GM21737 (cell line): ENCODE measurements around the gene ALDH1A2.
"Not testable (repeated sequence)": the region's sequence is repeated elsewhere in the genome, so short reads cannot be mapped to it uniquely, and the experiment has no call there.

ENCODE experiments used
- ATAC-seq: cut with Tn5 transposase; IDR thresholded peaks from one replicate; pipeline ENCODE4 v1.9.1; 2021; ENCODE audit warnings: mild to moderate bottlenecking, moderate library complexity; ENCODE audit not compliant: unreplicated experiment

The ALDH1A2 gene

DNA sequence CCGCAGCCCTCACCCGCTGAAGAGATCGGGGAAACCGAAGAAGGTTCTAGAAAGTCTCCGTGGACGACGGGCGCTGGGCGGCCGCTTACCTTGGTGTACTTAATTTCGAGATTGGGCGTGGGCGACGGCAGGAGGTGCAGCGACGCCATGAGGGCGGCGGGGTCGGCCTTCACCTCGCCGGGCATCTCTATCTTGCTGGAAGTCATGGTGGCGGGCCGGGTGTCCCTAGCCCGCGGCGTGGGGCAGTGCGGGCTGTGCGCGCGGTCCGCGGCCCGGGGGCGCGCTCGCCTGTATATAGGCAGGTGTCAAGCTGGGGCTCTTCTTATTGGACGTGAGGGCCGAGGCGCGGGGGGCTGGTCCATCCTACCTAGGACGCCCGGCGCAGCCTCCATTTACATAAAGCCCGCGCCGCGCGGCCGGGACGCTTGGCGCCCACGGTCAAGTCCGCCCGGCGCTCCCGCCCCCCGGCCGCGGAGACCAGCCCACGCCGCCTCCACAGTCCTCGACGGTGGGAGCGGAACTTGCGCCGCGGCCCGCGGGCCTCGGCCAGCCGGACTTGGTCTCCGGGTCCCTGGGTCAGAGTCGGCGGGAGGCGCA, at the start of gene ALDH1A2:
TSS of gene ALDH1A2 (minus strand) at position 267 of the 597 bp plus-strand sequence. CDS start at position 206, 61 bp downstream.
- no peak for ATAC-seq

- no peak for ATAC-seq
Observed at GRCh38 chr15:58114812-58115211, 49.3 kb upstream of the ALDH1A2 start.

GRCh38 chr15:58114388-58114787, 48.9 kb upstream of the ALDH1A2 start:
- ATAC-seq: no peak

DNA sequence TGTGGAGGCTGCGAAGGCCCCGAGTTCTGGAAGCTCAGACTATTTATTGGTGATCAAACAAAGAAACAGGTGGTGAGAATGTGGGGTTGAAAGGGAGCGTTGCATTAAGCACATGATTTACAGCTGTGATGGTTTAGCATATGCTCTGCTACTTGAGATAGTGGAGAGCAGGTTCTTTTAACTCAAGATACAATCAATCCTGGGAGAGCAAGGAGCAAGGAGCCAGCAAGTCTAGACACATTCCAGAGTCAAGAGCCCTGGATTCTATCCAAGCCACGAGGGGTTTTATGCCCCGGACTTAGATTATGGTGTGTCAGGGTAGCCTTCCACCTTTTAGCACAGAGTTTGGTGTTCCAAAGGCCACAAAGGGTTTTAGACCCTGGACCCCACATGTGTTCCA, 47.8 kb upstream of the ALDH1A2 start:
- ATAC-seq: not testable (repeated sequence)

DNA sequence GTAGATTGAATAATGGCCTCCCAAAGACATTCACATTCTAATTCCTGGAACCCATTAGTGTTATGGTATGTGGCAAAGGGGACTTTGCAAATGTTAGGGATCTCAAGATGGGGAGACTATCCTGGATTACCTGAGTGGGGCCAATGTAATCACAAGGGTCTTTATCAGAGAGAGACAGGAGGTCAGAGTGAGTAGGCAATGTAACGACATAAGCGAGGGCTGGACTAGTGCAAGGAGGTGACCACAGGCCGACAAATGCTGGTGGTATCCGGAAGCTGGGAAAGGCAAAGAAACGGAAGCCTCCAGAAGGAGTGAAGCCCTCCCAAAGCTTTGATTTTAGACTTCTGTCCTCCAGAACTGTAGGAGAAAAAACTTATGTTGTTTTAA, 46.2 kb upstream of the ALDH1A2 start:
- ATAC-seq: no peak

DNA sequence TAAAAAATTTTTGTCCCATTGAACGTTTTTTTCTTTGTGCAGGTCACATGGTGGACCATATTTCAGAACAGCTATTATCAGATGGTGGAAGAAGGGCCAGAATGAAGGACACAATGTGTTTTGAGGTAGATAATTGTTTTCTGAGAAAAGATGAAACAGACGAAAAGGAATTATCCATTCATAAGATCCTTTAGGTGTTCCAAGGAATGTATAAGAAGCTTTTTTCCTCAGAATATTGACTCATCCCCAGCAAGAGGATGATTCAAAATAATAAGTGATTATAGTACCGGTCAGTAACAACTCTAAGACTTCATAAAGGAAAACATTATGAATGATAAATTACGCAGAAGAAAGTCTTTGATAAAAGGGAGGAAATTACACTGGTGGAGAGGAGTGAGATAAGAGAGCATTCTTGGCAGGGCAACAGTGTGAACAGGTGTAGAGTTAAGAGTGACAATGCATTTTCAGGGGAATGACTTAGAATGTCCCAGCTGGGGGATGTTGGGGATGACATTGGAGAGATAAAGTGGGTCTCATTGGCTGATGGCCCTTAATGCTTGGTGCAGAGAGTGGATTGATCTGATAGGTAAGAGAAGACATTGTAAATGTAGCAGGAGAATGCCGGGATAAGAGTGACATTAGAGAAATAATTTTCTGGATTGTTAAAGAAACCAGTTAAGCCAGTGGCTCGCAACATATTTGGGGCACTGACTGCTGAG, 45.6 kb upstream of the ALDH1A2 start:
- ATAC-seq: no peak

DNA sequence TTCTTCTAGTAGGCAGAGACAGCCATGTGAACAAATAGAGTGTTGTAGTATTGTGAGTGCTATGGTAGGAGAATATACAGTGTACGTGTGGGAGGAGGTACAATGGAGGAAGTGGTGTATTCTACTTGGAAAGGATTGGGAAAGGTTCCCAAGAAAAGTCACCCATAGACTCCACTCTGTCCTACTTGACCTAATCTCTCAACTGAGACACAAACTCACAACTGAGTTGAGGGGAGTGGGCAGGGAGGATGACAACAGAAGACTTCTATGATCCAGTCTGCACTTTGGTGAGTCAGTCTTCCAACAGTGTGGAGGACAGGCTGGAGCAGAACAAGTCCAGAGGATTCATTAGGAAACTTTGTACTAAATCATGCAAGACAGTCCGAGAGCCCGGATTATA, 43.9 kb upstream of the ALDH1A2 start:
- no peak for ATAC-seq

DNA sequence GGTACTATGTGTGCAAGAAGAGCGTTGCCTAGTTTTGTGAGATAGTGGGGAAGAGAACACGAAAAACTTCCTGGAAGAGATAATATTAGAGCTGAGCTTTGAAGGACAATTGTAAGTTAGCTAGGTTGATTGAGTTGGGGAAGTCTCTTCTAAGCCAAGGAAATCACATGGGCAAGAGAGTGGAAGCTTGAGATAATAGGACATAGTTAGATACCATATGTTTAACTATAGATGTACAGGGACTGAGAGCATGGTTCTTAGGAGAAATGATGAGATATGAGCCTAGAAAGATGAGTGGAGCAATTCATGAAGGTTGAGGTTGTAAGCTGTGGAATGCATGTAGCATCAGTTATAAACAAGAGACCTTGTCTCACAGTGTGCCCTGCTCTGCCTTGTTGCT, 42.6 kb upstream of the ALDH1A2 start:
- ATAC-seq: no peak

GRCh38 chr15:58103482-58103881, 38.0 kb upstream of the ALDH1A2 start:
- no peak for ATAC-seq

GRCh38 chr15:58096529-58097084, 31.1 kb upstream of the ALDH1A2 start:
- ATAC-seq: no peak

DNA sequence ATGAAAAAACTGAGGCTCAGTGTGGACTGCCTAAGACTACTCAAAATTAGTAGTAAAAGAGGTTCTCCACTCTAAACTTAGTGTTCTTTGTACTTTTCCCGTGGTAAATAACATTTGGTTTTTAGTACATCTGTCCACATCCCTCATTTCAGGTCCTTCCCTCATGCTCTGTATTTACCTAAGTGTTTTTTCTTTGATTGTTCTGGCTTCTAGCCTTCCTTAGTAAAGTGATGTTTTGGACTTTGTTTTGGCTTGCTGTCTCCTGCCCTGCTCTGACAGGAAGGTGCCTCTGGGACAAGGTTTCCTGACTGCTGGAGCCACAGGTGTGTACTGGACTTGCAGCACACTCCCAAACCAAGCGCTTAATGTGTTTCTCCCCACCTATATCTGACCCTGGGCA, 29.9 kb upstream of the ALDH1A2 start:
- ATAC-seq: no peak

GRCh38 chr15:58087871-58088270, 22.4 kb upstream of the ALDH1A2 start:
- ATAC-seq: no peak

DNA sequence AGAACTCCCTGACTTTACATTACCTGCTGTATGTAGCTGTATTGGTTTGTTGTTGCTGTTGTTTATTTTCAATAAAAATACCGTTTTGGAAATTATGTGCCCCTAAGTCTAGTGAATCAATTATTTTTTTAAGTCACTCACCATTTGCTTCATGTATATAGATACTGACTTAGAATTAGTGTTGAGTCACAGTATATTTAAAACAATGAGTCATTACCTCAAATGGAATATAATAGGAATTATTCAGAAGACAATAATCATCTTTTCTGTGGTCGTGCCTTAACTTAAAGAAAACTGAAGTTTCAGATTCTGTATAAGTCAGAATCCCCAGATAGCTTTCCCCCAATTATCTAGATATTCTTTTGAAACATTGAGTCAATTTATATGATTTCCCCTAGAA, 21.0 kb upstream of the ALDH1A2 start:
- no peak for ATAC-seq

DNA sequence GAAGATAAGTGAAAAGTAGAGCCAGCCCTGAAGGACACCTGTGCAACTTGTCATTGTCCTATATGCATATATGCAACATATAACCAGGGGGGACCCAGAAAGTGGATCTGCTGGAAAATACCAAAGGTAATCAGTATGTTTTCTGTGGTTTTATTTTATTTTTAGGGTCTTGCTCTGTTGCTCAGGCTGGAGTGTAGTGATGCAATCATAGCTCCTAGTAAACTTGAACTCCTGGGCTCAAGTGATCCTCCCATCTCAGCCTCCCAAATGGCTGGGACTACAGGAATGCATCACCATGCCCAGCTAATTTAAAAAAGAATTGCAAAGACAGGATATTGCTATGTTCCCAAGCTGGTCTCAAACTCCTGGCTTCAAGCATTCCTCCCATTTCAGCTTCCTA, 18.0 kb upstream of the ALDH1A2 start:
- ATAC-seq: no peak

- no peak for ATAC-seq
Observed at GRCh38 chr15:58081891-58082290, 16.4 kb upstream of the ALDH1A2 start.

DNA sequence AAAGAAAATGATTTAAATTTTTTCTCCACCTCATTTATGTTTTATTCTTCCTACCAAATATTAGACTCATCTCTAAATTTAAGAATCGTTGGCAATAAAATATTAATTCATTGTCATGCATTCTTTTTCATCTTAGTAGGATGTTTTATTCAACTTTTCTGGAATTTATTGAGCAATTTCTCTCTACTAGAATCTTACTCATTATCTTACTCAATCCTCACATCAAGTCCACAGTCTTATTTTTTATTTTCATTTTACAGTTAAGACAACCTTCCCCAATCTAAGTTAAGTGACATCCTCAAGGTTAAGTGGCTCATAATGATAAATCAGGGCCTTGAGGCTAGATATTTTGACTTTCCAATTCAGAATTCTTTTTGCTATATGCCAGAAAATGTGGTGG, 15.9 kb upstream of the ALDH1A2 start:
- ATAC-seq: no peak

DNA sequence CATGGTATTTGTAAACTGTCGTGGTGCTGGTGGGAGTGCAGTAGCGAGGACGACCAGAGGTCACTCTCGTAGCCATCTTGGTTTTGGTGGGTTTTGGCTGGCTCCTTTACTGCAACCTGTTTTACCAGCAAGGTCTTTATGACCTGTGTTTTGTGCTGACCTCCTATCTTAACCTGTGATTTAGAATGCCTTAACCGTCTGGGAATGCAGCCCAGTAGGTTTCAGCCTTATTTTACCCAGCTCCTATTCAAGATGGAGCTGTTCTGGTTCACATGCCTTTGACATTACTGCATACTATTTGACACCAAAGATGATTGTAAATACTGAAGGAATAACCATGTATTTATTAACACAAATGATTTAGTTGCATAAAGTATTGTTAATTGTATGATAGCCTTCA, 15.4 kb upstream of the ALDH1A2 start:
- ATAC-seq: not testable (repeated sequence)

DNA sequence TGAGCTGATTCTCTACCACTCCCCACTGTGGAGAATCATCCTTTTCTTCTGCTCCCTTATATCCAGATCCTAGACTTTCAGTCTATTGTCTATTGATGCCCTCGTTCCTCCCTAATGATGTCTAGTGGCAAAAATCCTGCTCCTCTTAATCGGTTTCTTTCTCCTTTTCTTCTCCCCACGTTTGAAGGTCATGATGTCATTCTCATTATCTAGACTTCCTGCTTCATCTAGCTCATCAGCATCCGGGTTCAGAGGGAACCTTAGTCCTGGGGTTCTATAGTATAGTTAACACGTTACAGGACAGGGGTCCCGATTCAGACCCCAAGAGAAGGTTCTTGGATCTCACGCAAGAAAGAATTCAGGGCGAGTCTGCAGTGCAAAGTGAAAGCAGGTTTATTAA, 14.9 kb upstream of the ALDH1A2 start:
- no peak for ATAC-seq

DNA sequence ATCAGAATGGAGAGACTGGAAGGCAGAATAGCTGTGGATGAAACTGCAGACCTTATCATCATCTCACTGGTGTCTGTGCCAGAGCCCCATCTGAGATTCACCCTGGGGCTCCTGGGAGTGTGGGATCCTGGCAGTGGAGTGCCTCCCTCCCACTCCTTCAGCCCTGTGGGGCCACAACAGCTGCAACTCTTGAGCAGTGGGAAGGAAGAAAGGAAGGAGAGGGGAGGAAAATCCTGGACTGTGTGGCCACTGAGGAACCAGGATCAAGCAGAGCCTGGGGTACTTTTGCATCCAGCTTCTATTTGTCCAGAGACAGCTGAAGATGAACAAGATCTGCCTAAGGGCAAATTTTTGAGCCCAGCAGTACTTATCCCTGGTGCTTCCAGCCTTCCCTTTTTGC, 13.1 kb upstream of the ALDH1A2 start:
- no peak for ATAC-seq

DNA sequence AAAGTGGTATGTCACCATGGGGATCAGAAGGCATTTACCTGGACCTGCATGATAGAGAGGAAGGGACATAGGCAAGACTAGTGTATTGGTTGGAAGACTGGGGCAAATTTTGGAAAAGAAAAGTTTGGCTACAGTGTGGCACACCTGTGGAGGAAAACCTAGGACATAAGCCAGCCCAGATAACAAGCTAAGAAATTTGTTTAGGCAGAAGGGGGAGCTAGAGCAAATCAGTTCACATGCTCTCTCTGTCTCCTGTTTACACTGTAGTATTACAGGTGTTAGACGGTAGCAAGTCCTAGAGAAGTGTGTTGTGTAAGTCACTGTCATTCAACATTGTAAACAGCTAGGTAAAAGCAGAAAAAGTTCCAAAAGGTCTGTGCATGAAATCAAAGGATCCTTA, 11.9 kb upstream of the ALDH1A2 start:
- no peak for ATAC-seq

GRCh38 chr15:58074452-58074851, 8.9 kb upstream of the ALDH1A2 start:
- no peak for ATAC-seq

GRCh38 chr15:58070801-58071418, 5.4 kb upstream of the ALDH1A2 start:
- no peak for ATAC-seq
